LNCaP clone FGC (cell line): ENCODE data around the gene TRAPPC2B.

Source experiments
- DNase-seq: peaks from one replicate; pipeline ENCODE4 v3.0.0-alpha.2; 2011; ENCODE audit warnings: low read depth
- H3K4me3 ChIP-seq: 2 replicates; pipeline ENCODE4 v1.5.1; 2011; ENCODE audit warnings: mild to moderate bottlenecking, low read depth, low read length, control low read depth
- TF ChIP-seq, protein P1 (sequence below): IDR thresholded peaks from 2 replicates; pipeline ENCODE4 v1.5.1; 2012; ENCODE audit warnings: mild to moderate bottlenecking; ENCODE audit not compliant: control insufficient read depth, insufficient read depth; ENCODE audit errors: extremely low read depth

Gene TRAPPC2B

DNA sequence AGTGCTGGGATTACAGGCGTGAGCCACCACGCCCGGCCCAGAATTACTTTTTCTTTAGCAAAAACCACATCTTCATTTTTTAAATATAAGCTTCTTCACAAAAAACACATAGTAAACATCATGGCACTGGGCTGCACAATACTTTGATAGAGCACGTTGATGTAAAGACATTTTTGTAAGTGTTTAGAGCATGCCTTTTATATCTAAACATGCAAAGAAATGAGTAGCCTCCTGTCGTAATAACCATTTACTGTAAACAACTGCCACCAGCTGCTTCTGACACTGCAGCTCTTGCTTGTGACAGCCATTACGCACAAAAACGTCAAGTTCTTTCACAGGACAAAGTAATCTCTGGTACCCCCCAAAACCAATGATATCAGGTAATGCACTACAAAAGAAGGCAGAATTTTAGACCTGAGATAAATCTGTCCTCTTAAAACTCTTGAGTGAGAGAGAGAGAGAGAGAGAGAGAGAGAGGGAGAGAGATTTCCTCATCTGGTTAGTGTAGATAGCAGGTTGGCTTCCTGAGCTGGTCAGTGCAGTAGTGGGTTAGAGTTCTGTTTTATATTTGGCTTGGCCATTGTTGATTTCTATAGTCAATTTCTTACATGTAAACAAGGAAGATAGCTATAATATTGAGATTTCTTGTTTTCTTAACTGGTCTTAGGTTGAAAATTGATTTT, 19.6 kb downstream of the TRAPPC2B start:
- H3K4me3 ChIP-seq = no peak overlapping the region
- TF ChIP-seq, protein P1, sequence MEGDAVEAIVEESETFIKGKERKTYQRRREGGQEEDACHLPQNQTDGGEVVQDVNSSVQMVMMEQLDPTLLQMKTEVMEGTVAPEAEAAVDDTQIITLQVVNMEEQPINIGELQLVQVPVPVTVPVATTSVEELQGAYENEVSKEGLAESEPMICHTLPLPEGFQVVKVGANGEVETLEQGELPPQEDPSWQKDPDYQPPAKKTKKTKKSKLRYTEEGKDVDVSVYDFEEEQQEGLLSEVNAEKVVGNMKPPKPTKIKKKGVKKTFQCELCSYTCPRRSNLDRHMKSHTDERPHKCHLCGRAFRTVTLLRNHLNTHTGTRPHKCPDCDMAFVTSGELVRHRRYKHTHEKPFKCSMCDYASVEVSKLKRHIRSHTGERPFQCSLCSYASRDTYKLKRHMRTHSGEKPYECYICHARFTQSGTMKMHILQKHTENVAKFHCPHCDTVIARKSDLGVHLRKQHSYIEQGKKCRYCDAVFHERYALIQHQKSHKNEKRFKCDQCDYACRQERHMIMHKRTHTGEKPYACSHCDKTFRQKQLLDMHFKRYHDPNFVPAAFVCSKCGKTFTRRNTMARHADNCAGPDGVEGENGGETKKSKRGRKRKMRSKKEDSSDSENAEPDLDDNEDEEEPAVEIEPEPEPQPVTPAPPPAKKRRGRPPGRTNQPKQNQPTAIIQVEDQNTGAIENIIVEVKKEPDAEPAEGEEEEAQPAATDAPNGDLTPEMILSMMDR = no peak
- DNase-seq = no peak

DNA sequence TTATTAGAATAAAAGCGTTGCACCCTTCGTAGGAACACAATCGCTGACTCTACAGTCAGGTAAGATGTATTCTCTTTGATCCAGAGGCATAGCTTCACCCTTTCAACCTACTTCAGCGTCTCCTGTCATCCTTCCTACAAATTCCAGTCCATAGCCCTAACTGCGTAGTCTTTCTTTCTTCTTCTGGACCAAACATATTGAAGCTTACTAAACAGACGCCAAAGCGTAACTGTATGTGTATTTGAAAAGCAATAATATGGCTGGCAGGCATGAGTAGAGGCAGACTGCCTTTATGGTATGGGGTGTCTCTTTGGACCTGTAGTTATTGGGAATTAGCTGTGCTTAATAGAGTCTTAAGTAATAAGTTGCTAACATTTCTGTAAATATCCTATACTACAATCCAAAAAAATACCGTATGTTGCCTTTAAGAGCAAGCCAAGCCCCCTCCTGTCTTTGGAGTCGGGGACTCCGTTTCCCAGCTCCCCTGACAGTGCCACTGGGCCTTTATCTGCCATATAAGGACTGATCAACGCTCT, 25.9 kb downstream of the TRAPPC2B start:
- no peak for DNase-seq
- H3K4me3 ChIP-seq = peak overlapping the region; percentile 71
- TF ChIP-seq, protein P1 = no peak

DNA sequence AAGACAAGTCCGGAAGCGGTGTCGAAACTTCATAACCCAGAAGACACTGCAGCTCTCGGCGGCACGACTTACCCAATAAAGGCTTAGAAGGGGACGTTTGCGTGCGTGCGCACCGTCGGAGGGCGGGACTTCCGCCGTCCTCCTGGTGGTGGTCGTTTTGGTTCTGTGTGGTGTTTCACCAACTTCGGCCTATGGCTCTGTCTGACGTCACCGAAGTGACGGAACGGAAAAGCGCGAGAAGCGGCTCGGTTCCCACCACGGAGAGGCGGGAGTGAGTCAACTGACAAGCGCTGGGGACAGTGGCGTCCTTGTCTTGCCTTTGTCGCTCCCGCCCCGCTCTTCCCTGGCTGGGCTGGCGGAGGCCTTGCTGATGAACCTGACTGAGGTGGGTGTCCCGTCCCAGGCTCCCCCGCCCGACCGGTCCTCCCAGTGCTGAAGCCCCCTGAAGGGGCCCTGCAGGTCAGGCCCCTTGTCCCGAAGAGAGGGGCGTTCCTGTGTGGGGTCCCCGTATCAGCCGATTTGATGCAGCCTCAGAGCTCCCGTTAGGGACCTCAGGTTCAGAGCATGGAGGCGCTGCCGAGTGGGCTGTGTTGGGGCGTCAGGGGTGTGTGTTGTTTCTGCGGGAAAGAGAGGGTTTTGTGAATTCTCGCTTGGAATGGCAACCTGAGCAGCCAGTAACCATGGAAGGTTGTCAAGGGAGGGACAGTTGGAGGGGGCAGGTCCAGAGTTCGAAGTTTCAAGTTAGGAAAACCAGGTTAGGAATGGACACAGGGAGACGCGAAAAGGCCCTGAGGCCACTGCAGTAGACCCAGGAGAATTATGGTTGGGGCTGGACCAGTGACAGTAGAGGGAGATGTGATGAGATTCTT, 26.6 kb downstream of the TRAPPC2B start, which contains the start of gene ZNF548:
Gene ZNF548, plus strand, starts transcription at position 125 of the 869 bp plus-strand sequence. Its CDS starts 246 bp downstream, at position 371.
- peak within 1 kb of the TSS; percentile 71 for H3K4me3 ChIP-seq
- TF ChIP-seq, protein P1 = no peak
- DNase-seq = peak; percentile 94

DNA sequence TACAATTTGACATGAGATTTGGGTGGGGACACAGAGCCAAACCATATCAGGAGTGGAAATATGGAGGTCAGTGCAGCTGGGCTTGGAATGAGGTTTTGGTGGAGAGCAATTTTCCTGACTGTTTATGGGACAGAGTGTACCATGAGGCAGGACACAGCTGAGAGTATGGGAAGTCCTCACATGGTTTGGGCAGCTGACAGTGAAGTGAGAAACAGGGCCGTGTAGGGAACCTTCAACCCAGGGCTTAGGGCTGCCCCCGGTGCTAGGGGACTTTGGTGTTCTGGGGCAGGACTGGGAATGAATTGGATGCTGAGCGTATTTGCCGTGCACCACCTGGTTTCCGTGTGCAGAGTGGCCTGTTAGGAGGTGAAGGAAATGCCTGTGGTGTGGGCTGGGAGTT, 32.4 kb downstream of the TRAPPC2B start:
- TF ChIP-seq, protein P1 = no peak
- DNase-seq = no peak
- no peak overlapping the region for H3K4me3 ChIP-seq

DNA sequence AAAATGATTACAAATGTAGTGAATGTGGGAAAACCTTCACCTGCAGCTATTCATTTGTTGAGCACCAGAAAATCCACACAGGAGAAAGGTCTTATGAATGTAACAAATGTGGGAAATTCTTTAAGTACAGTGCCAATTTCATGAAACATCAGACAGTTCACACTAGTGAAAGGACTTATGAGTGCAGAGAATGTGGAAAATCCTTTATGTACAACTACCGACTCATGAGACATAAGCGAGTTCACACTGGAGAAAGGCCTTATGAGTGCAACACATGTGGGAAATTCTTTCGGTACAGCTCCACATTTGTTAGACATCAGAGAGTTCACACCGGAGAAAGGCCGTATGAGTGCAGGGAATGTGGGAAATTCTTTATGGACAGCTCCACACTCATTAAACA, 35.5 kb downstream of the TRAPPC2B start:
- TF ChIP-seq, protein P1 = no peak
- H3K4me3 ChIP-seq = no peak overlapping the region
- no peak for DNase-seq

DNA sequence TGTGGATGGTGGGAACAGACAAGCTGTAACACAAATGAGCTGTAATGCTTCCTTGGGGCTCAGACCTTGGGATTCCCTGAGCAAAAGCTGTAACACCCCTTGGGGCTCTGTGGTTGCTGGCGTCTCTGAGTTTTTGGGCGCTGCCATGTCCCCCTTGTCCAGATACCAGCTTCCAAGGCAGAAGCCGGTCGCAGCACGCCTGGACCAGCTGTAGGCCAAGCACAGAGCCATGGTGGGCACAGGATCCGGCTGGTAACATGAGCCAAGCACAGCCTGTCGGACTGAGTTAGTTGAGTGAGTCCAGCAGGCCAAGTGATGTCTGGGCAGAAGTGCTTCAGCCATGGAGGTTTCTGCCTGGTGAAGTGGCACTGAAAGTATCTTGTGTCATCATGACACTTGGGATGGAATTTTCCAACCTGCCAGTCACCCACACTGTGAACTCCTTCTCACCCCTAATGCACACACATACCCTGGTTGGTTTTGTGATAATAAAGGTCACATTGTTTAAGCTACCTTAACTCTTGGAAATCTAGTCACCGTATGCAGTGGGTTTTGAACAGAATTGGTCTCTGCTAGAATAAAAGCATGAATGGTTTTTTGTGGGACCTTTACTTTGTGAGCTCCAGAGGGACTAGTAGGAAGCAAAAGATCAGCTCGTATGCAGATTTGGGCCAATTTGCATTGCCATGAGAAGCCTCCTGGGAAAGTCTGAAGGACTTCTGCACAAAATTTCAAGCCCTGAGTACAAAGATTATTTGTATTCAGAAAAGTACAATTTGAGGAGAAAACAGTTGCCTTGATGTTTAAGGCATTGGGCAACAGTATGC, 40.6 kb downstream of the TRAPPC2B start:
- no peak overlapping the region for H3K4me3 ChIP-seq
- TF ChIP-seq, protein P1 = no peak
- no peak for DNase-seq
